Upper lobe of left lung (tissue), 4 donors: ENCODE measurements around the gene PNPT1.

Experiments used
- EP300 ChIP-seq, 4 donors: sonication (generic); formaldehyde crosslinking; IDR thresholded peaks; one replicate each; pipeline ENCODE4 v1.5.1; 2017; ENCODE audit warnings: antibody characterized with exemption in 4 of 4, control low read depth in 2 of 4
- POLR2A ChIP-seq, 4 donors: fragments of 450-650 bp; IDR thresholded peaks; one replicate each; pipeline ENCODE4 v1.5.1; 2016 to 2017; ENCODE audit warnings: antibody characterized with exemption in 4 of 4, mild to moderate bottlenecking in 2 of 4

DNA sequence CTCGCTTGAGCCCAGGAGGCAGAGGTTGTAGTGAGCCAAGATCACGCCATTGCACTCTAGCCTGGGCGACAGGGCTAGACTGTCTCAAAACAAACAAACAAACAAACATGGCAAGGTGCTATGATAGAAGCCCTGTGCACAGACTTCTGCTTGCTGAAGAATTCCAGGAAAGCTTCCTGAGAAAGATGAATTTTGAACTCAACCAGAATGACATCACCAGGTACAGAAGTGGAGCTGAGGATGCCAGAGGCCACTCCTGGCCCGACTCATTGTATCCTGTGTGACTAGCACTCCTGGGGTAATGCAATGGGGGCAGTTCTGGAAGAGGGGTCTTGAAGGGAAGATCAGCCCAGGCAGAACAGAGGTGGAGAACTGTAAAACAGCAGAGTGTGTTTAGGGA is 22.0 kb upstream of the PNPT1 start:
- no peak for TF ChIP-seq EP300 (IDR thresholded peaks at IDR 0.05)
- TF ChIP-seq POLR2A (IDR thresholded peaks at IDR 0.05) = no peak
